Measurements from ENCODE around the gene AP2M1.

Gene AP2M1

GRCh38 chr3:184198509-184198908 lies 23.9 kb downstream of the AP2M1 start:
- no peak for TF ChIP-seq CTCF (IDR thresholded peaks at IDR 0.05)

GRCh38 chr3:184200825-184201224 lies 26.2 kb downstream of the AP2M1 start:
- Histone ChIP-seq H3K4me3 (no peak overlapping the region), H3K27ac (no peak overlapping the region)
- DNase-seq (ENCODE audit: low spot score): no peak
- TF ChIP-seq CTCF (IDR thresholded peaks at IDR 0.05): no peak

More at GRCh38 chr3:184198509-184198908, 23.9 kb downstream of the AP2M1 start:
- H3K27ac ChIP-seq: no peak overlapping the region
- no peak for DNase-seq (ENCODE audit: low spot score)
- H3K4me3 ChIP-seq: no peak overlapping the region

GRCh38 chr3:184203526-184203925 lies 28.9 kb downstream of the AP2M1 start:
- no peak for TF ChIP-seq CTCF (IDR thresholded peaks at IDR 0.05)
- H3K4me3 ChIP-seq: no peak overlapping the region

GRCh38 chr3:184209146-184209923 lies 34.7 kb downstream of the AP2M1 start:
- H3K27ac ChIP-seq: no peak overlapping the region
- DNase-seq (ENCODE audit: low spot score): no peak
- TF ChIP-seq CTCF (IDR thresholded peaks at IDR 0.05): no peak
- H3K4me3 ChIP-seq: no peak overlapping the region

More at GRCh38 chr3:184203526-184203925, 28.9 kb downstream of the AP2M1 start:
- H3K27ac ChIP-seq: no peak overlapping the region
- no peak for DNase-seq (ENCODE audit: low spot score)

- Histone ChIP-seq H3K27ac (no peak overlapping the region), H3K4me3 (no peak overlapping the region)
- no peak for DNase-seq (ENCODE audit: low spot score)
- no peak for TF ChIP-seq CTCF (IDR thresholded peaks at IDR 0.05)
Measured at GRCh38 chr3:184211297-184211696, 36.6 kb downstream of the AP2M1 start.

GRCh38 chr3:184211718-184212117 lies 37.1 kb downstream of the AP2M1 start:
- TF ChIP-seq CTCF (IDR thresholded peaks at IDR 0.05): no peak
- no peak overlapping the region for H3K4me3 ChIP-seq
- H3K27ac ChIP-seq: no peak overlapping the region
- no peak for DNase-seq (ENCODE audit: low spot score)

GRCh38 chr3:184218814-184219213 lies 44.2 kb downstream of the AP2M1 start:
- Histone ChIP-seq H3K4me3 (no peak overlapping the region), H3K27ac (no peak overlapping the region)
- no peak for TF ChIP-seq CTCF (IDR thresholded peaks at IDR 0.05)
- DNase-seq (ENCODE audit: low spot score): no peak

Measured in coronary artery (tissue), 2 donors.